Measurements from ENCODE around the gene SH3PXD2B. TPM values are rescaled to one million over a fixed set of nuclear protein-coding genes. Genes with fewer than 3 reads are reported as not detected.
A peak's percentile ranks its signal among the peaks of the same experiment; 100 is the strongest.

SH3PXD2B gene
- total RNA-seq, 1 donor from 2014 or later: 46.2 TPM

DNA sequence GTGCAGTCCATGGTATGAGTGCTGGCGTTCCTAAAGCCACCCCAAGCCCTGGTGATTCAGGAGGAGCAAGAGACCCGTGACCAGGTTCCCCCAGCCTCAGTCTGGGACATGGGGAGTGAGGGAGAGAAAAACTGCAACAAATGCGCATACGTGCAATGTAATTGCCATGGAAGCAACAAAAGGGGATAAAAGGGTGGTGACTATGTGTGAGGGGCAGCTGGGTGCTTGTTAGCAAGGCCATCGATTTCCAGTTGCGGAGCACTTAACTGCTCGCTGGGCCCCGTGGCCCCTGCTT lies 709 bp upstream of the SH3PXD2B start:
- no peaks in the 10 kb centered on the region for H3K9me3 ChIP-seq
- no peak overlapping the region for H3K27ac ChIP-seq
- no peaks in the 10 kb centered on the region for H3K36me3 ChIP-seq
- DNase-seq (peak; percentile 48), ATAC-seq (no peak)
- intact Hi-C loops (cut with DNase I): no loop called here
- TF ChIP-seq, protein P1, sequence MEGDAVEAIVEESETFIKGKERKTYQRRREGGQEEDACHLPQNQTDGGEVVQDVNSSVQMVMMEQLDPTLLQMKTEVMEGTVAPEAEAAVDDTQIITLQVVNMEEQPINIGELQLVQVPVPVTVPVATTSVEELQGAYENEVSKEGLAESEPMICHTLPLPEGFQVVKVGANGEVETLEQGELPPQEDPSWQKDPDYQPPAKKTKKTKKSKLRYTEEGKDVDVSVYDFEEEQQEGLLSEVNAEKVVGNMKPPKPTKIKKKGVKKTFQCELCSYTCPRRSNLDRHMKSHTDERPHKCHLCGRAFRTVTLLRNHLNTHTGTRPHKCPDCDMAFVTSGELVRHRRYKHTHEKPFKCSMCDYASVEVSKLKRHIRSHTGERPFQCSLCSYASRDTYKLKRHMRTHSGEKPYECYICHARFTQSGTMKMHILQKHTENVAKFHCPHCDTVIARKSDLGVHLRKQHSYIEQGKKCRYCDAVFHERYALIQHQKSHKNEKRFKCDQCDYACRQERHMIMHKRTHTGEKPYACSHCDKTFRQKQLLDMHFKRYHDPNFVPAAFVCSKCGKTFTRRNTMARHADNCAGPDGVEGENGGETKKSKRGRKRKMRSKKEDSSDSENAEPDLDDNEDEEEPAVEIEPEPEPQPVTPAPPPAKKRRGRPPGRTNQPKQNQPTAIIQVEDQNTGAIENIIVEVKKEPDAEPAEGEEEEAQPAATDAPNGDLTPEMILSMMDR (IDR thresholded peaks at IDR 0.05): no peak
- peak overlapping the region; percentile 50 for H3K4me3 ChIP-seq
- H3K27me3 ChIP-seq: no peaks in the 10 kb centered on the region
- H3K4me1 ChIP-seq: peaks cover 35% of the 10 kb centered on the region

- H3K27ac ChIP-seq: peak overlapping the region; percentile 73
- intact Hi-C loops (cut with DNase I): no loop called here
- ATAC-seq (peak; percentile 21), DNase-seq (peak; percentile 74)
- TF ChIP-seq, protein P1 (IDR thresholded peaks at IDR 0.05): no peak
- H3K4me1 ChIP-seq: peaks cover 35% of the 10 kb centered on the region
- no peaks in the 10 kb centered on the region for H3K27me3 ChIP-seq
- H3K9me3 ChIP-seq: no peaks in the 10 kb centered on the region
- H3K4me3 ChIP-seq: peak overlapping the region; percentile 67
- H3K36me3 ChIP-seq: peaks cover 4% of the 10 kb centered on the region
These were observed 353 bp downstream of the SH3PXD2B start for GRCh38 chr5:172453986-172454357.

DNA sequence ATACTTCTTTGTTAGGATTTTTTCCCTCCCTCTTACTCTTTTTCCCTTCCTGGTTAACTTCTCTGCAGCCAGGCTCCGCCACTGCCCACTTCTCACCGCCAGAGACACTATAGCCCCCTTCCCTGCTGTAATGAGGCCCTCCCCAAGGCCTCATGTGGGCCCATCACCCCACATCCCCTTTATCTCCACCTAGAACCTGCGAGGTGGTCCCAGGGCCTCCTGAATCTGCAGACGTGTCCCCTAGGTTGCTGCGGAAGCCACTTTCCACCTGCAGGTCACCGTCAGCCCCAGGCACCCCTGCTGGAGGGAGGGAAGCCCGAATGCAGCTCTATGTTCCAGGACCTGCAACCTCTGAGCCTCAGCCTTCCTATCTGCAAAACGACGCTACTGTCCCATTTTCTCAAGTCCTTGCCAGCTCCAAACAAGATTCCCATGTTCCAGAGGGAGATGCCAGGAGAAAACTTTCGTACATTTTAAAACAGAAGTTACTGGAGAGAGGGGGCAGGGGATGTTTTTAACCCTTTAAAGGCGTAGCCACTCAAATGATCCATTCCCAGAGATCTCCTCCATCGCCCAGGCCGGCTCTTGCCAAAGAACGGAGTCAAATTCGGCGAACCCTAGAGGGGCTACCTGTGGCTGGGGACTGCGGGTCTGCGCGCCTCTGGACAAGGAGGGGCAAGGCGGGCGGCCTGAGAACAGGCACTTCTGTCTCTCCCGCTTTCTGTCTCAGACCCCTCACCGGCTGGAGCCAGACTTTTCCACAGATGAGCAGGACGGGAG lies 929 bp downstream of the SH3PXD2B start:
- DNase-seq (peak; percentile 64), ATAC-seq (peak; percentile 11)
- Histone ChIP-seq H3K9me3 (no peaks in the 10 kb centered on the region), H3K4me3 (peak overlapping the region; percentile 67), H3K36me3 (peaks cover 4% of the 10 kb centered on the region), H3K27me3 (no peaks in the 10 kb centered on the region), H3K4me1 (peaks cover 35% of the 10 kb centered on the region), H3K27ac (peak overlapping the region; percentile 73)
- intact Hi-C loops (cut with DNase I): no loop called here
- TF ChIP-seq, protein P1 (IDR thresholded peaks at IDR 0.05): peak; percentile 48

DNA sequence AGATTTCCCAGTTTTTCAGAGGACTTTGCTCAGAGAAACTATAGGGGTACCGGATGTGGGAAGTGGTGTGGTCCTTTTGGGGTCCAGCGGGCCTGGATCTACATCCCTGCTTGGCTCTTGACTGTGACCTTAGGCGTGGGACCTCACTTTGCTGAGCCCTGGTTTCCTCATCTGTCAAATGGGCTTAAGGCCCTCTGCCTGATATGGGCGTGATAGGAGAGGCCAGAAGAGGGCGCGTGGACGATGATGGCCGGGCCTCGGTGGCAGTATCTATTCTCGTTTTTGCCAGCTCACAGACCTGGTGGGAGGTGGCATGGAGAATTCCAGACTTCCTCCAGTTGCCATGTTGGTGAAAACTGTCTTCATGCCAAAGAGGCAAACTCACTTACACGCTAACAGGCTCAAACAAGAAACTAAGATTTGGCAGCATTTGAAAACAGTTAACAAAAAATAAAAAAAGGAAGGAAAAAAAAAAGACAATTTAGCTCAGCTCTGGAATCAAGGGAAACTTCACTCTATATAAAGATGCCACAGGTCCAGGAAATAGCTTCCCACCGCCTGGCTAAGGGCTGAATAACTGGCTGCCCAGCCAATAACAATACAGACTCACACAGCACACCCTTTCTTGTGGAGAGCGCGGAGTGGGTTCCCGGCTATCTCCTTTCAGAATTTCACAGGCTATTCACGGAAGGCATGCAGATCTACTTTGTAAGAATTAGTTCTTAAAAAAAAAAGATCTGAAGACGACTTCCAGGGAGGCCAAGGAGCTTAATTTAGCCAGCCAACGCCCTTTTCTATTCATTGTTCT lies 1.7 kb downstream of the SH3PXD2B start:
- no peak for DNase-seq
- peaks cover 35% of the 10 kb centered on the region for H3K4me1 ChIP-seq

DNA sequence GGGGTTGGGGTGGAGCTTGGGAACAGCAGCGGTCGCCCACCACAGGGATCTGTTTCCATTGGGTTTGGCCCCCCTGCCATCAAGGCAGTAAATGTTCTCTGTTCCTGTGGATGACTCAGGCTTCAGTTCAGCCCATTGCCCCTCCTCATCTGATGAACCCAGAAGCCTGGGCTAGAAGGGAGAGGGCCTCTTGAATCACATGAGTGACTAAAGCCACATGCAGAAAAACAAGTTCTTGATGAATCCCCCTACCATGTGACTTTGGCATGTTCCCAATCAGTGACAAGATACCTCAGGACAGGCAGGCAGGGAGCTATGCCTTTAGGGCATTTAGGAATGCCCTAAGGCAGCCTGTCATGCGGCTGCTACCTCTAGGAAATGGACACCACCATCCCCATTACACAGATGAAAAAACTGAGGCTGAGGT lies 2.5 kb downstream of the SH3PXD2B start:
- peak overlapping the region; percentile 67 for H3K4me3 ChIP-seq
- intact Hi-C loops (cut with DNase I): no loop called here
- ATAC-seq (no peak), DNase-seq (no peak)
- H3K4me1 ChIP-seq: peaks cover 42% of the 10 kb centered on the region
- no peaks in the 10 kb centered on the region for H3K9me3 ChIP-seq
- TF ChIP-seq, protein P1 (IDR thresholded peaks at IDR 0.05): no peak
- no peaks in the 10 kb centered on the region for H3K27me3 ChIP-seq
- peak overlapping the region; percentile 73 for H3K27ac ChIP-seq
- peaks cover 4% of the 10 kb centered on the region for H3K36me3 ChIP-seq

More for the DNA sequence above, 1.7 kb downstream of the SH3PXD2B start:
- intact Hi-C loops (cut with DNase I): no loop called here
- peak overlapping the region; percentile 67 for H3K4me3 ChIP-seq
- peak overlapping the region; percentile 73 for H3K27ac ChIP-seq
- ATAC-seq: peak; percentile 3
- H3K36me3 ChIP-seq: peaks cover 4% of the 10 kb centered on the region
- TF ChIP-seq, protein P1 (IDR thresholded peaks at IDR 0.05): no peak
- no peaks in the 10 kb centered on the region for H3K9me3 ChIP-seq
- no peaks in the 10 kb centered on the region for H3K27me3 ChIP-seq
